ENCODE data around the gene CLTCL1. TPM values are rescaled to one million over a fixed set of nuclear protein-coding genes. Genes with fewer than 3 reads are reported as not detected.
A peak's percentile ranks its signal among the peaks of the same experiment; 100 is the strongest.

Gene CLTCL1
- total and polyA plus RNA-seq, 2 donors (not counting 1 experiment from before 2014, with no cell fraction given) = 1.0 to 5.5 TPM

DNA sequence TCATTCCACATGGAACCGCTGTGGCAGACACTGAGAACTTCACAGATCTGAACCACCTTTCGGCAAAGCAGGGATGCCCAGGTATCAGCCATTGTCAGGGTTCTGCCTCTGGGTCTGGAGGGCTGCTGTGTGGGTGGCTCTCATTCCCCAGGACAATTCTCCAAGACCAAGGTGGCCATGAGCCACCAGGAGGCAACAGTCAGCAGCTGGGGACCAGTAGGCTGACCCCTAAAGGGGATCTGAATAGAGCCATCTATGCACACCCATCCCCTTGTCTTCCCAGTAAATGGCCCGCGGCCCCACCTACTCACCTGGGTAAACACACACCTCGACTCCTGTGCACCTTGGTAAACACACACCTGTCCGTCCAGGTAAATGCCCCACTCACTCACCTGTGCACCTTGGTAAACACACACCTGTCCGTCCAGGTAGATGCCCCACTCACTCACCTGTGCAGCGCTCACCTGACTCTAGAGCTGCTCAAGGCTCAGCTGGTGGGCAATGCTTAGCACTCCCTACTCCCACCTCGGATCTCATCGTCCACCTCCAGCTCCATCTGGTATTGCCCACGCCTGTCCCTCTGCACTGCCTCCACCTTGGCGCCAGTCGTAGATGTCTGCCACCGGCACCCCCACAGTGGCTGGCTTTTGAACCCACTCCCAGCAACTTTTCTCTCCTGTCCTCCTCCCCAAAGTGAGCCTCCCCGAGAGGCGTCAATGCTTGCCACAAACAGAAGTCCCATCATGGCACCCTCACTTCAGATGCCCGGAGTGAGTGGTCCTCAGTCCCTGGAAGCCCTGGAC lies 123.2 kb downstream of the CLTCL1 start:
- no peak overlapping the region for H2AFZ ChIP-seq (ENCODE audit: insufficient read depth, low read depth, low read length, poor library complexity, severe bottlenecking)
- H3K27me3 ChIP-seq (replicated peaks in 1 of 4; ENCODE audit: control extremely low read depth in 1 of 4, control insufficient read depth in 3 of 4, insufficient read depth in 4 of 4, low read length in 3 of 4) = peaks cover 0 to 46% (median 25%) of the 10 kb centered on the region in 4 experiments
- H3K27me3 Mint-ChIP-seq = peaks cover 29% of the 10 kb centered on the region
- H3K9me3 Mint-ChIP-seq (ENCODE audit: insufficient read depth) = peaks cover 2% of the 10 kb centered on the region
- no peak overlapping the region for H3K9ac ChIP-seq (ENCODE audit: low read length)
- no peak overlapping the region for H3K27ac ChIP-seq (ENCODE audit: low read length in 2 of 2)
- 82% methylated on average over 17 of the region's 17 CpGs for WGBS (ENCODE audit: insufficient coverage)
- peaks cover 8% of the 10 kb centered on the region for H4K20me1 ChIP-seq (ENCODE audit: control insufficient read depth, insufficient read depth, low read length, poor library complexity, severe bottlenecking)
- H3K9me3 ChIP-seq (ENCODE audit: control extremely low read depth in 1 of 3, control insufficient read depth in 2 of 3, insufficient read depth in 1 of 3, low read length in 2 of 3) = peaks cover 0 to 22% (median 3%) of the 10 kb centered on the region in 3 donors
- H3K4me3 ChIP-seq (ENCODE audit: control extremely low read depth in 1 of 5, extremely low read depth in 1 of 5, insufficient read depth in 1 of 5, low read depth in 2 of 5, low read length in 4 of 5) = no peak overlapping the region
- peak; percentile 16 for DNase-seq
- CTCF ChIA-PET = interaction anchor here (0.7 kb wide), 1 partner anchor 318 kb away, joined by 3 read pairs; no protein-coding TSS in a partner anchor
- no peak overlapping the region for H3K4me2 ChIP-seq (replicated peaks; ENCODE audit: low read depth, low read length, poor library complexity, severe bottlenecking)
- no peak overlapping the region for H3K27ac Mint-ChIP-seq
- ATAC-seq (ENCODE audit: low read depth) = no peak
- TF ChIP-seq, protein P1, sequence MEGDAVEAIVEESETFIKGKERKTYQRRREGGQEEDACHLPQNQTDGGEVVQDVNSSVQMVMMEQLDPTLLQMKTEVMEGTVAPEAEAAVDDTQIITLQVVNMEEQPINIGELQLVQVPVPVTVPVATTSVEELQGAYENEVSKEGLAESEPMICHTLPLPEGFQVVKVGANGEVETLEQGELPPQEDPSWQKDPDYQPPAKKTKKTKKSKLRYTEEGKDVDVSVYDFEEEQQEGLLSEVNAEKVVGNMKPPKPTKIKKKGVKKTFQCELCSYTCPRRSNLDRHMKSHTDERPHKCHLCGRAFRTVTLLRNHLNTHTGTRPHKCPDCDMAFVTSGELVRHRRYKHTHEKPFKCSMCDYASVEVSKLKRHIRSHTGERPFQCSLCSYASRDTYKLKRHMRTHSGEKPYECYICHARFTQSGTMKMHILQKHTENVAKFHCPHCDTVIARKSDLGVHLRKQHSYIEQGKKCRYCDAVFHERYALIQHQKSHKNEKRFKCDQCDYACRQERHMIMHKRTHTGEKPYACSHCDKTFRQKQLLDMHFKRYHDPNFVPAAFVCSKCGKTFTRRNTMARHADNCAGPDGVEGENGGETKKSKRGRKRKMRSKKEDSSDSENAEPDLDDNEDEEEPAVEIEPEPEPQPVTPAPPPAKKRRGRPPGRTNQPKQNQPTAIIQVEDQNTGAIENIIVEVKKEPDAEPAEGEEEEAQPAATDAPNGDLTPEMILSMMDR (IDR thresholded peaks at IDR 0.05) = no peak
- TF ChIP-seq EZH2 (IDR thresholded peaks at IDR 0.05; ENCODE audit: borderline replicate concordance, insufficient read depth, low read depth, low read length, poor library complexity, severe bottlenecking) = no peak
- H3K79me2 ChIP-seq (ENCODE audit: control insufficient read depth, insufficient read depth, low read length) = peaks cover 37% of the 10 kb centered on the region
- H3K36me3 ChIP-seq (replicated peaks in 1 of 2; ENCODE audit: control extremely low read depth in 1 of 2, control insufficient read depth in 1 of 2, extremely low read depth in 1 of 2, insufficient read depth in 2 of 2, low read length in 1 of 2) = no peaks in the 10 kb centered on the region
- H3K4me3 Mint-ChIP-seq = peak overlapping the region; percentile 60
- POLR2A ChIA-PET = no interaction called here
- peaks cover 38% of the 10 kb centered on the region for H3K4me1 Mint-ChIP-seq
- H3K4me1 ChIP-seq (ENCODE audit: control insufficient read depth in 2 of 2, insufficient read depth in 2 of 2, low read length in 2 of 2) = peaks cover 39 to 43% of the 10 kb centered on the region in 2 donors
- intact Hi-C loops (cut with micrococcal nuclease) = no loop called here

All from B cell (primary cell).